Right lobe of liver (tissue), 4 donors: Measurements from ENCODE around the gene TBC1D25.

ENCODE experiments used
- CTCF ChIP-seq, 4 donors: fragments of 200-600 bp in 3 of 4; fragments of 450-650 bp in 1 of 4; IDR thresholded peaks; one replicate each; pipeline versions ENCODE4 v1.5.1 to v1.8.0; 2016 to 2022; ENCODE audit warnings: antibody characterized with exemption in 4 of 4, mild to moderate bottlenecking in 2 of 4
- POLR2A ChIP-seq: fragments of 450-650 bp; IDR thresholded peaks from one replicate; pipeline ENCODE4 v1.6.1; 2017; ENCODE audit warnings: antibody characterized with exemption, mild to moderate bottlenecking
- donor health status: DM: no; HTN: no; CAD: no.
- donor health status: DM: no; HTN: no; CAD: no.
- donor health status: DM: no; HTN: yes; CAD: no.

DNA sequence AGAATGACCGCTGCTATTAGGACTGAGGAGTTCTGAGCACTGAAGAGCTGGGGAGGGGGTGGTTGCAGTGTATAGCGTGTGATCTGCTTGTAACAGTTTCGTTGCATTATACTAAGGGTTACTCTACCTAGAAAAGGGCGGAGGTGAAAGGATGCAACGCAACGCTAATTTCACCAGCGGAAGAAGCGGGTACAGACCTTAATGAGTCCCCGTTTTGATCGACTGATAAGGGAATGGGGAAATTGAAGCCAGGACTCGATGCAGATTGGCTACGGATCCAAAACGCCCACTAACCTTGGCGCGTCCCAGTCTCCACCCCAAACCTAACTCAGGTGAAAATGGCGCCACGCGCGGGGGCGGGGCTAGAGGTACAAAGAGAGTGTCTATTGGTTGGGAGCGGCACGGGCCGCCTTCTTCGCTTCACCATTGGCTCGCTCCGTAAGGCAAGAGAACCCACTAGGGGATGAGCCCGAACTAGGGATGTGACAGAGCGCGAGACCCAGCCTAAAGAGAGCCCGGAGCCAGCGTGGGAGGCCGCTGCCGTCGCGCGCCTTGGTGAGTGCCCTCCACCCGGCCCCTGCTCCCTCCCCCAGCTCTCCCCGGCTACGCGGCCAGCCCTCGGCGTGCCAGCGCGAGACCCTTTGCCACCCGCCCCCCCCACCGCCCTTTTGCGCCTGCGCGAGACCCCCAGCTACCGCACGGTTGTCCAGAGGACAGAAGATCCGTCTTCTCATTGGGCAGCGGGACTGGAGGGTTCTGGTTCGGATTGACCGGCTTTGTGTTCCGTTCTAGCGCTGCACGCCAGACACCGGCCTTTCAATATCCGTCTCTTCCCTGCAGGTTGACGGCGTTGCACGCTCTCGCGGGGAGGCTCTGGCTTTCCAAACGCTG lies 17.9 kb upstream of the TBC1D25 start, which contains the start of gene EBP:
- TF ChIP-seq POLR2A (peak; percentile 86), CTCF (IDR thresholded peaks at IDR 0.05) (no peak)
